Liver (tissue), 3 donors: Measurements from ENCODE around the gene ARHGAP32.

Experiments used
- GABPA ChIP-seq, 2 donors: IDR thresholded peaks in 1 of 2; conservative IDR thresholded peaks in 1 of 2; 2 replicates each; pipeline ENCODE4 v1.6.1; 2016; ENCODE audit warnings: antibody characterized with exemption in 2 of 2, mild to moderate bottlenecking in 1 of 2, moderate library complexity in 1 of 2
- TAF1 ChIP-seq: conservative IDR thresholded peaks from 2 replicates; pipeline ENCODE4 v1.6.1; 2016; ENCODE audit warnings: antibody characterized with exemption, mild to moderate bottlenecking
- YY1 ChIP-seq: IDR thresholded peaks from 2 replicates; pipeline ENCODE4 v1.6.1; 2016; ENCODE audit warnings: antibody characterized with exemption, mild to moderate bottlenecking
- TF ChIP-seq, protein P1 (sequence below): IDR thresholded peaks from 2 replicates; pipeline ENCODE4 v1.6.1; 2016; ENCODE audit warnings: antibody characterized with exemption
- TF ChIP-seq, protein P2 (sequence below): IDR thresholded peaks from 2 replicates; pipeline ENCODE4 v1.6.1; 2016; ENCODE audit warnings: antibody characterized with exemption
- TF ChIP-seq, protein P3 (sequence below): IDR thresholded peaks from 2 replicates; pipeline ENCODE4 v1.6.1; 2016; ENCODE audit warnings: antibody characterized with exemption
- TF ChIP-seq, protein P4 (sequence below): fragments of 150-350 bp; IDR thresholded peaks from 2 replicates; pipeline ENCODE4 v1.5.1; 2017; ENCODE audit warnings: improper control_type of control experiment, low read depth, low read length; ENCODE audit not compliant: missing input control
- donor health status: healthy.
- donor health status: healthy.

DNA sequence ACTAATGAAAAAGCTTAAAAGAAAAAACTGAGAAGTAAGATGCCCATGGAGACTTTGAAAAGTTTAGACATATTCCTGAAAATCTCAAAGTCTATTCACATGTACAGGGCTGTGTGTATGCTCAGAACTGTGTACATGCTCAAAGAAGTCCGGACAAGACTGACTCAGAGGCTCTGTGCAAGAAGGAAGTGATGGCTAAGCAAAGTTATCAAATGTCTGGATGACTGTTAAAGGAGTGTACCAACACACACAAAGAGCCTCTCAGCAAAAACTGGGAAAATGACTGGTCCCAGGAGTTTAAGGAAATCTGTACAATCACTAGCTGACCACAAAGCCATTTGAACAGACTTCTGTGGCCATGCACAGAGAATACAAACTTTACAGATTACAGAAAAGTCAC is 33.1 kb upstream of the ARHGAP32 start:
- TF ChIP-seq, protein P1, sequence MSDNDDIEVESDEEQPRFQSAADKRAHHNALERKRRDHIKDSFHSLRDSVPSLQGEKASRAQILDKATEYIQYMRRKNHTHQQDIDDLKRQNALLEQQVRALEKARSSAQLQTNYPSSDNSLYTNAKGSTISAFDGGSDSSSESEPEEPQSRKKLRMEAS: no peak
- TF ChIP-seq, protein P2, sequence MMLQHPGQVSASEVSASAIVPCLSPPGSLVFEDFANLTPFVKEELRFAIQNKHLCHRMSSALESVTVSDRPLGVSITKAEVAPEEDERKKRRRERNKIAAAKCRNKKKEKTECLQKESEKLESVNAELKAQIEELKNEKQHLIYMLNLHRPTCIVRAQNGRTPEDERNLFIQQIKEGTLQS: no peak
- TF ChIP-seq, protein P3, sequence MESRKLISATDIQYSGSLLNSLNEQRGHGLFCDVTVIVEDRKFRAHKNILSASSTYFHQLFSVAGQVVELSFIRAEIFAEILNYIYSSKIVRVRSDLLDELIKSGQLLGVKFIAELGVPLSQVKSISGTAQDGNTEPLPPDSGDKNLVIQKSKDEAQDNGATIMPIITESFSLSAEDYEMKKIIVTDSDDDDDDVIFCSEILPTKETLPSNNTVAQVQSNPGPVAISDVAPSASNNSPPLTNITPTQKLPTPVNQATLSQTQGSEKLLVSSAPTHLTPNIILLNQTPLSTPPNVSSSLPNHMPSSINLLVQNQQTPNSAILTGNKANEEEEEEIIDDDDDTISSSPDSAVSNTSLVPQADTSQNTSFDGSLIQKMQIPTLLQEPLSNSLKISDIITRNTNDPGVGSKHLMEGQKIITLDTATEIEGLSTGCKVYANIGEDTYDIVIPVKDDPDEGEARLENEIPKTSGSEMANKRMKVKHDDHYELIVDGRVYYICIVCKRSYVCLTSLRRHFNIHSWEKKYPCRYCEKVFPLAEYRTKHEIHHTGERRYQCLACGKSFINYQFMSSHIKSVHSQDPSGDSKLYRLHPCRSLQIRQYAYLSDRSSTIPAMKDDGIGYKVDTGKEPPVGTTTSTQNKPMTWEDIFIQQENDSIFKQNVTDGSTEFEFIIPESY: no peak
- TF ChIP-seq YY1 (no peak), GABPA (IDR thresholded peaks at IDR 0.05 in 1 of 2, conservative IDR thresholded peaks at IDR 0.05 in 1 of 2) (no peak), TAF1 (no peak)
- TF ChIP-seq, protein P4, sequence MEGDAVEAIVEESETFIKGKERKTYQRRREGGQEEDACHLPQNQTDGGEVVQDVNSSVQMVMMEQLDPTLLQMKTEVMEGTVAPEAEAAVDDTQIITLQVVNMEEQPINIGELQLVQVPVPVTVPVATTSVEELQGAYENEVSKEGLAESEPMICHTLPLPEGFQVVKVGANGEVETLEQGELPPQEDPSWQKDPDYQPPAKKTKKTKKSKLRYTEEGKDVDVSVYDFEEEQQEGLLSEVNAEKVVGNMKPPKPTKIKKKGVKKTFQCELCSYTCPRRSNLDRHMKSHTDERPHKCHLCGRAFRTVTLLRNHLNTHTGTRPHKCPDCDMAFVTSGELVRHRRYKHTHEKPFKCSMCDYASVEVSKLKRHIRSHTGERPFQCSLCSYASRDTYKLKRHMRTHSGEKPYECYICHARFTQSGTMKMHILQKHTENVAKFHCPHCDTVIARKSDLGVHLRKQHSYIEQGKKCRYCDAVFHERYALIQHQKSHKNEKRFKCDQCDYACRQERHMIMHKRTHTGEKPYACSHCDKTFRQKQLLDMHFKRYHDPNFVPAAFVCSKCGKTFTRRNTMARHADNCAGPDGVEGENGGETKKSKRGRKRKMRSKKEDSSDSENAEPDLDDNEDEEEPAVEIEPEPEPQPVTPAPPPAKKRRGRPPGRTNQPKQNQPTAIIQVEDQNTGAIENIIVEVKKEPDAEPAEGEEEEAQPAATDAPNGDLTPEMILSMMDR: no peak
